GM12872 (cell line): ENCODE results near the gene LMNA.

ENCODE experiments used
- CTCF ChIP-seq: IDR thresholded peaks from 3 replicates; pipeline ENCODE4 v1.5.1; 2011; ENCODE audit warnings: low read depth, mild to moderate bottlenecking, low read length, moderate library complexity; ENCODE audit not compliant: insufficient read depth

The LMNA gene

GRCh38 chr1:156163712-156164111 is 49.2 kb downstream of the LMNA start:
- TF ChIP-seq CTCF = no peak

GRCh38 chr1:156164125-156164831 is 49.8 kb downstream of the LMNA start:
- no peak for TF ChIP-seq CTCF

GRCh38 chr1:156165083-156165482 is 50.6 kb downstream of the LMNA start:
- no peak for TF ChIP-seq CTCF

GRCh38 chr1:156167536-156167935 is 53.0 kb downstream of the LMNA start:
- no peak for TF ChIP-seq CTCF

GRCh38 chr1:156172696-156173470 is 58.4 kb downstream of the LMNA start:
- no peak for TF ChIP-seq CTCF

GRCh38 chr1:156176610-156177210 is 62.2 kb downstream of the LMNA start:
- no peak for TF ChIP-seq CTCF

GRCh38 chr1:156177919-156178654 is 63.6 kb downstream of the LMNA start:
- no peak for TF ChIP-seq CTCF
